HCEC 1CT (cell line): ENCODE measurements around the gene DOK1.

Source experiments
- DNase-seq: peaks from one replicate; pipeline ENCODE4 v3.0.0-alpha.2; 2017

DOK1 gene

DNA sequence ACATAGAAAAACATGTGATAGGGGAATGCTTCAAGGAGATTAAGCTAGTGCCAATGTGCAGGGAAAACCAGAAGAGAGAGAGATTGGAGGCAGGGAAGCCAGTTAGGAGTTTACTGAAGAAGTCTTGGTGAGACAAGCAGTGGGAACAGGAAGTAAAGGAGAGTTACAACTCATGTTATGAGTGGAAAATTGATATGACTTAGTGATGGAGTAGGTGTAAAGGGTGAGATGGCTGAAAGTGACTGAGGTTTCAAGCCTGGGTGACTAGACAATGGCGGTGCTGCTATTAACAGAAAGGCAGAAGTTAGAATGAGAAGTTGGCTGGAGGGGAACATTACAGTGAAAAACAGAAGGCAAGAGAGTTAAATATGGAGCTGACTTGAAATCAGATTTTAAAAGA lies 16.5 kb downstream of the DOK1 start:
- no peak for DNase-seq

DNA sequence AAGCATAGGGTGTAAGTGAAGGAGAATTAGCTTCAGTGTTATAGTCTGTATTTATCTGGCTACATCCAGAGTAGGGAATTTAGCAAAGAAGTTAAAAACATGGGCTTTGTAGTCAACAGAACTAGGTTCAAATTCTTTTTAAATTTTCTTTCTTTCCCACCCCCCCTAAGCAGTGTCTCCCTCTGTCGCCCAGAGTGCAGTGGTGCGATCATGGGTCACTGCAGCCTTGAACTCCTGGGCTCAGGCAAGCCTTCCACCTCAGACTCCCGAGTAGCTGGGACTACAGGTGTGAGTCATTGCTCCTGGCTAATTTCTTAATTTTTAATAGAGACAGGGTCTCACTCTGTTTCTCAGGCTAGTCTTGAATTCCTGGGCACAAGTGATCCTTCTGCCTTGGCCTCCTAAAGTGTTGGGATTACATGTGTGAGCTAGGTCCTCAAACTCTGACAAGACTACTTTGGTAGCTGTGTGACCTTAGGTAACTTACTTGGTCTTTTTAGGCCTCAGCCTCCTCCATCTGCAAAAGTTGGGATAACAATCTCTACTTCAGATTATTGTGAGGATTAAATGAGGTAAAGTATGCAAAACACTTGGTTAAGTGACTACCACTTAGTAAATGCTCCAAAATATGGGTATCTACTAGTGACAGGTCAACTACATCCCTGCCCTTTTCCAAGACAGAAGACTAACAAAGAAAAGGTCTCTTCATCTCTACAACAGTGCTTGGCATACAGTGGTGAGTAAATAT lies 17.8 kb downstream of the DOK1 start:
- DNase-seq = no peak

DNA sequence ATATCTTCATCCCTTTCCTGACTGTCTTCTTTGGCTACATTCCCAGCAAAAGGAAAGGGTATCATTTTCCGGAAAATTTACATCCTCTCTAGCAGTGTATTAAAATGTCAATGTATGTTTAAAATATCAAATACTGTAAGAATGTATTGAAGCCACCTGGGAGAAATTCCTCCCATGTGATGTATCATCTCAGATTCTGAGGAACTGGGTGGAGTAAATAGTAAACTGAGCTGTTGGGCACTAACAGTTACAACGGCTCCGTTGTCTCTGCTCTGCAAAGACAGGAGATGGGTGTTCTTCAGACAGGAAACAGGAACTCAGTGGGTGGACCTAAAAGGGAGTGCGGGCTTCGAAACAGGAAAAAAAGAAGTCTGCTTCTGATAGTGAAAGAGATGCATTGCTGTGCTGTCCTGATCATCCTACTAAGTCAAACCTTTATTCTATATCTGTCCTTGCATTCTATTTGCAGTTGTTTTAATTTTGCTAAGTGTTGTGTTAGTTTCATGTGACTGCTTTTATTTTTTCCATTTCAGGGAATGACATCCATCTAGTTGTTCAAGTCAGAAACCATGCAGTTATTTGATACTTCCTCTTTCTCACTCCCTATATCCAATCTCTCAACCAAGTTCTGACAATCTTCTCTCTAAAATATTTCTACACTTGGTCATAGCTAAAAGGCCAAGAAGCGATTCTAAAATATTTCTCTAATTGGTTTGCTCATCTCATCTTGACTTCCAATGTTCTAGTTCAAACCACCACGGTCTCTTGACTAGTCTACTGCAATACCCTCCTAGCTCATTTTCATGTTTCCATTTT lies 19.4 kb downstream of the DOK1 start:
- DNase-seq = peak; percentile 95

DNA sequence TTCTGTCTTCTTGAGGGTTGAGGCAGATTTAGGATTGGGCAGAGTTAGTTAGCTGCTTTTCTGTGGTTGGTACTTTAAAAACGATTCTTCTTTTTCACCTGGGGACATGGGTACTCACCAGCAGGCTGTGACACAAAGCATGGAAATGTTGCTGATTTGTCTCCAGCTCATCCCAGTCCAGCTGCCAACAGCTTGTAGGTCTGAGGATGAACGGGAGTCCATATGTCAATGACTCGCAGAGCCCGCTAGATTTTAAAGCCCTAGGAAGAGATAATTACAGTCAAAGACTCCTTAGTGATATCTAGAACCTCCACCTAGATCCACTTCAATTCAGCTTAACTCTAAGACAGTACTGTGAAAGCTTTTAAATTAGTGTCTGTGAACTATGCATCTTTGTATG lies 20.8 kb downstream of the DOK1 start:
- DNase-seq = peak; percentile 73

DNA sequence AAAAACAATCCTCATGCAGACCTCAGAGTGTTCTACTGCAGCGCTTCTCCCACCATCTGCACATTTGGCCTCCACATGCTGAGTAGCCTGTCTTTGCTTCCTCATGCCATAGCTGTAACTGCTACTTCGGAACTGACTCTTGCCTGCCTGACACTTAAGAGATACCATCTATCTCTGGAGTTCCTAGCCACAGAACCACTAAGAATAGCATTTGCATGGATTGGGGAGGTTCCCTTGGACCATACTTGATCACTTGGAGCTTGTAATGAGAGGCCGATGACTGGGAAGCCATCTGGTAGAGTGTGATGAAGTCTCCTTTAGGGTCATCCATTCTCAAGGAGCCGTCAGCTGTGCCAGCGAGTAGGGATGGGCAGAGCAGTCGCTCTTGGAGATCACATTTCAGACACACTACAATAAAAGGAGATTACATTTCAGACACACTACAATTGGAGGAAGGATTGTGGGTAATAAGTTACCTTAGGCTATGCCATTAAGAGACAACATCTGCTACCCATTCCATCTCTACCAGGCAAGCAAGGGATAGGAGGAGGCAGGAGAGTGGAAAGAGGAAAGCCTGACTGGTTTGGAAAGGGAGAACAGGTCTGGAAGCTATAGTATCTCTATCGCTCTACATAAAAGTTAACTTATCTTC lies 21.8 kb downstream of the DOK1 start:
- DNase-seq = peak; percentile 93

DNA sequence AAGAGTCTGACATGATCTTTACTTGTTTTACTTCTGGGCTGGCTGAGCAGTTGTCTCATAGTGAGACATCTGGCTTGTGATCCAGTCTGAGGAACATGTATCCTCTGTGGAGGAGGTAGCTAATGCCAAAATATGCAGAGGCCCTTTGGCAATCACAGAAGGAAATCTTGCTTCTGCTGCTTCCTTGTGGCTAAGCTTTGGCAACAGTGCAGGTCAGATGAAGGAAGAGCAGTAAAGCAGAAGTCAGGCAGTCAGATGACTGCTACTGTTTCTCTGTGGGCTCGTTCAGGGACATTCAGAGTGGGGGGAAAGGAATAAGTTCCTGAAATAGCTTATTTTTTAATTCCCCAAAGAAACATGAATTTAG lies 22.3 kb downstream of the DOK1 start:
- DNase-seq = peak; percentile 90

DNA sequence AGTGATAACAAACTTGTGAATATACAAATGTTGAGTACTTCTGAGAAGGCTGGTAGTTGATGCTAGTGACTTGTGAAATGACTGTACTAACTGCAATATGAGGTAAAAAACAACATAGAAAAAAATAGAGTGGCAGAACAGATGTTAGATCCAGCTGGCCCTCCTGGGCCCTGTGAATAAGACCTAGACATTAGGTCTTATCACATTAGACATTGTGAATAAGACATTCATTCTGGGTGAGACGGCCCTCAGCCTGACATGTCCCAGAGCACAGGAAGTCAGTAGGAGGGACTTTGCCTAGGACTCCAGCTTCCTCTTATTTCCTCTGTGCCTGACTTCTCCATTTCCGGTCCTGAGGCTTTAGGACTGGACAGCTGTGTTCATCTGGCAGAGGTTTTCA lies 22.9 kb downstream of the DOK1 start:
- DNase-seq = peak; percentile 88

DNA sequence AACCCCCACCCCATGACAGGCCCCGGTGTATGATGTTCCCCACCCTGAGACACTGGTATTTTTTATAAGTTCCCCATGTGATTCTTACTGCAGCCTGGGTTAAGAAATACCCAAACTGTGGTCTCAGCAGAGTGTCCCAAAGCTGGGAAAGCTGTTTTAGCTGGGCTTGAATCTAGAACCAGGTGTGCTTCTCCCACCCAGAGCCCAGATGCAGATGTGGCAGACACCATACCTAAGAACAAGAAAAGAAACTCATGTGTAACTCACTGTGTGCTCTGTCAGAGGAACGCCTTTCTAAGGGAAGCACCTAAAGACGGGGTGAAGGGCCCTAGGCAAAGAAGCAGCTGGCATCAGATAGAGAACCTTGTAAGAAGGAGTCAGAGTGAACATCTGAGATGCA lies 23.9 kb downstream of the DOK1 start:
- DNase-seq = no peak

DNA sequence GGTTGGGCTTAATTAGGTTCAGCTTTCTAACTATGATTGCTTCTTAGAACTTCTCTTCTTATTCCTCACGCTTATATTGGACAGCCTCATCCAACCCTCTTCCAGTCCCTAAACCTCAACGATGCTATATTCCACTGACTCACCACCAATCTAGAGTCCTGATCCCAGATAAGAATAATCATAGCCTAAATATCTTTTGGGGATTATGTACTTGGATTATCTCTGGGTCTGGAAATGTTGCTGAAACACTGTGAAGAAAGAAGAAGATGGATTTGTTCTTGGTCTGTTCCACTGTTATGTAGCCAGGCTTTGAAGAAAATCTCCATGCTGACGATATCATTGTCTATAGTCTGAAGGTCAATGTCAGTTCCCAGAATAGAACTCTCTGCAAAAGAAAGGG lies 26.9 kb downstream of the DOK1 start:
- DNase-seq = no peak

DNA sequence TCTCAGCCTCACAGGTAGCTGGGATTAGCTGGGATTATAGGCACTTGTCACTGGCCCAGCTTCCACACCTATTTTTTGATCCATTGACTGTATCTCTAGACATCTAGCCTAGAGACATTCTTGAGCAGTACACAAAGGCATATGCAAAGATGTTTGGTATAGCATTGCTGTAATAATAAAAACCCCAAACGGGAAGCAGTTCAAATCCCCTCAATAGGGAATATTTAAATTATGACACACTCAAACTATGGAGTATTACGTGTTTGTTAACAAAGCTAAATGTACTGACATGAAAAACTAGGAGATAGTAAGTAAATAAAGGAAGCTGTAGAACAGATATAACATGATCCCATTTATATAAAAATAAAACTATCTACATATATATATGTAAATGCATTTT lies 27.7 kb downstream of the DOK1 start:
- no peak for DNase-seq

DNA sequence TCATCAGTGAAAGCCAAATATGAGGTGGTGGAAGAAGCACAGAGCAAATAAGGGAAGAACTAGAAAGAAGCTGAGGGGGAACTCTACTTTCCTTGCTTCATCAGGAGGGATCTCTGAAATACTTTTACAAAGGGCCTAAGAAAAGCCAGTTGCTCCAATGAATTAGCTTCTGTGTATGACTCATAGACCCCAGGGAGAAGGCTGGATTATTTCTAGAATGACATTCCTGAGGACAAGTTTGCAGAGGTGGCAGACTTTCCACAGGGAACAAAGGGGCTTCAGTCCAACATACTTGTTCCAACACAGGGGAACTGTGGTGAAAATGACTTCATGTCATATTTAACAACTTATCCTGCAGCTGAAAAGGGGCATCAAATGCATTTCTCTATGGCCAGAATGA lies 29.0 kb downstream of the DOK1 start:
- peak; percentile 68 for DNase-seq

DNA sequence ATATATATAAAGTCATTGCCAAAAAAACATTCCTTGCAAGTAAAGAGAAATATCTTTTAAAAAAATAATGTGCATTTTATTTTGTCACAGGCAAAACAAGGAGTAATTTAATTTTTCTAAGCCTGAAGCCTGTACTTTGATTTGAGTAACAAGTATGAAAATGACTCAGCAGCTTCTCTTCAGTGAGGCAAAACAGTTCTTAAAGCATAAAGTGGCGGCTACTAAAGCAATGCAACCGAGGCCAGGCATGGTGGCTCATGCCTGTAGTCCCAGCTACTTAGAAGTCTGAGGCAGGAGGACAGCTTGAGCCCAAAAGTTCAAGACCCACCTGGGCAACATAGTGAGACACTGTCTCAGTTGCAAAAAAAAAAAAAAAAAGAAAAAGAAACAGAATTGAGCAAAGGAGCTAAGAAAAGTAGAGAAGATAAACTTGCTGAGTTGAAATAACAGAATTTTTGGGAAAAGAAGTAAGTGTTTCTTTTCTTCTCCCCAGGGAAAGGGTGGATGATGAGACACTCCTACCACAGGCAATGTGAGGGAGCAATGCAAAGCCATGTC lies 29.6 kb downstream of the DOK1 start:
- DNase-seq = peak; percentile 60

DNA sequence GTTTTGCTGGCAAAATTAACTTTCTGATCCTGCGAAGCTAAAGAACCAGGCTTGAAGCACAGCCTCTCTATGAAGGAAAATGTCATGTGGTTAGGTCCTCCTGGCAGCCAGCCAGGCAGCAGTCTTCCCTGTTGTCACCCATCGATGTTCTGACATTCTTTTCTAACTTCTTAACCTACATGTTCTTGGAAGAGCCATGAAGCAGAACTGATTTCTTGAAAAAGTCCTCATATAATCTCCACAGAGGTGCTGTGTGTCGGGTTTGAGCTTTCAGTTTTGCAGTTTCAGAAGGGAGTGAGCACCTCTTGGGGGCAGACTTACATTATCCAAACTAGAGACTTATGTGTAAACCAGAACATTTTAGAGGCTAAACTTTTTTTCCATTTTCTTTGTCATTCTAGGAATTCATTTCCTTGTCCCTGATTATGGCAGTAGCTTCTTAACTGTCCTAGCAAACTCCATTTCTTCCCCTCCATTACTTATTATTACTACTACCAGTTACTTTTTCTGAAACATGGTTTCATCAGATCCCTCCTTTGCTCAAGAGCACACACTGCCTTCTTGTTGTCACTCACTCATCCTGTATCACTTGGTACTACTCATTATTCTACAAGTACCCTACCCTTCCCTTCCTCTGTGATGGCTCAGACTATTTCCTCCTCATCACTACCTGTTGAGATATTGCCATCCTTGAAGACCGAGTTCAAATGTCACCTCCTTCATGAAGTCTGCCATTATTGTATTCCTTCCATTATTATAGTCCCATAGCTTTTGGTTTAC lies 31.1 kb downstream of the DOK1 start:
- no peak for DNase-seq

DNA sequence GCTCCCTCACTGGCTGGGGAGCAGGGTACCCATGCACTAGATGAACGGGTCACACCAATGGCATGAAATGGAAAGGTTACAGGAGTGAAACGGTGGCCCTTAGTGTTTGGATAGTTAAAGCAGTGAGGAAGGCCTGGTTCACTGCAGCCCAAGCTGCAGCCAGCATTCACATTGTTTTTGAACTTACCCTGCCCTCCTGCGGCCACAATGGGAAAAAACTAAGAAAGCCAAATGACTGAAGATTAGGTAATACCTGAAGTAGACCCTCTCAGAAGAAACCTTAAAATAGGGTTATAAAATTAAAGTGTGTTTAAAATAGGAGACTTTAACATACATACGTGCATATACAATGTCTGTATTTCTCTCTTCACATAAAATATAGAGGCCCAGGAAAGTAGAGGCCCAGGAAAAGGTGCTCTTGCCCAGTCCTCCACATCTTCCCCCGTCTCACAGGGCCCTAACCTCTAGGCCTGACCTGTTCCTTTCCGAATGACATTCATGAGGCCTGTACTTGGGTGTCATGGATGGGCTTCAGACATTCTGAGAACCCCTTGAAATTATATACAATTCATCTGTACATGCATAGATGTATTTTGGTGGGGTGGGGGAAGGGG lies 33.3 kb downstream of the DOK1 start:
- DNase-seq = peak; percentile 78

DNA sequence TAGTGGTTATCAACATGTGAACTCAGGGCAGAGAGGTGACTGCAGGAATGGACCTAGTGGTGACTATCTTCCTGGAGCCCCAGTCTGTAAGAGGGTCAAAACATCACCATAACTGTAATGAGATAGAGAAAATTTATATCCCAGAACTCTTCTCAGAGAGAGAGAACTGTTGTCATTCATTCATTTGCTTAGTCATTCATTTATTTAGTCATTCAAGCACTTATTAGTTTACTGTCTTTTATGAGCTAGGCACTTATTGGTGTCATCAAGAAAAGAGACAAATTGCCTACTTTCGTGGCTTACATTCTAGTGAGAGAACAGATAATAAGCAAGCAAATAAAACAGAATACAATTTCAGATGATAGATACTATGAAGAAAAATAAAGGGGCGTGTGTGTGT lies 34.1 kb downstream of the DOK1 start:
- no peak for DNase-seq

DNA sequence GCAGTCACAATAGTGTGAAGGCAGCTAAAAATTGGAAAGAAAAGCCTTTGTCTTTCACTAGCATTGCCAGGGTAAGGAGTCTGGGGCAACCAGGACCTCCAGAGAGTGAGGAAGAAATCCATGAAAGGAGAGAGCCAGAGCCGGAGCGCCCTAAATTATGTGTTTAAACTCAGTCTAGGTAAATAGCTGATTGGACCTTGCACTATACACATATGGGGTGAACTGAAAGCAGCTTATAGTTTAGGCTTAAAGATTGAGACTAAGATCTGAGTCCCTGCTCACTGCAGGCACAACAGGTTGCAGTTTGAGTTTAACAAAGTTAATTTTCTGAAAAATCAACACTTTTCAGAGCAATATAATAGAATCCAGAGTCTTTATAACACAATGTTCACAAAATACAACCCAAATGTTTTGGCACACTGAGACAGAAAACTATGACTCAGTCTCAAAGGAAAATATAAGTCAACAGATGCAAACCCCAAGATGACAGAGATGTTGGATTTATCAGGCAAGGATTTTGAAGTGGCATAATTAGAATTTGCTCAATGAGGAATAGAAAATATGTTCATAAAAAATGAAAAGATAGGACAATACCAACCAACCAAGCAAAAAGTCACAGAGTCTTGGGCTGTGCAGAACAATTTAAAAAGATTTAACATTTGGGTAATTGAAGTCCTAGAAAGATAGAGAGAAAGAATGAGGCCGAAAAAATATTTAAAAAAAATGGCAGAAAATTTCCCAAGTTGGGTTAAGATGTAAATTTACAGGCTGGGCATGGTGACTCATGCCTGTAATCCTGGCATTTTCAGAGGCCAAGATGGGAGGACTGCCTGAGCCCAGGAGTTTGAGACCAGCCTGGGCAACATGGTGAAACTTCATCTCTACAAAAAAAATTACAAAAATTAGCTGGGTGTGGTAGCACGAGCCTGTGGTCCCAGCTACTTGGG lies 39.6 kb downstream of the DOK1 start:
- DNase-seq = peak; percentile 37

DNA sequence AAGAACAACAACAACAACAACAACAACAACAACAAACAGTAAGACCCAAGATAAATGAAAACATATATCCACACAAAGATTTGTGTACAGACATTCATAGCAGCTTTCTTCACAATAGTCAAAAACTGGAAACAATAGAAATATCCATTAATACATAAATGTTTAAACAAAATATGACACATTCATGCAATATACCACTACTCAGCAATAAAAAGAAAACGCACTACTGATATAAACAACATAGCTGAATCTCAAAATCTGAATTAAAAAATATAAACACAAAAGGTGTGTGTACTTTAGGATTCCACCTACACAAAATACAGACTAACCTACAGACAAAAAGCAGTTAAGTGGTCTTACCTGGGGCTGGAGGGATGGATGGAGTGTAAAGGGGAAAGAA lies 42.1 kb downstream of the DOK1 start:
- no peak for DNase-seq

DNA sequence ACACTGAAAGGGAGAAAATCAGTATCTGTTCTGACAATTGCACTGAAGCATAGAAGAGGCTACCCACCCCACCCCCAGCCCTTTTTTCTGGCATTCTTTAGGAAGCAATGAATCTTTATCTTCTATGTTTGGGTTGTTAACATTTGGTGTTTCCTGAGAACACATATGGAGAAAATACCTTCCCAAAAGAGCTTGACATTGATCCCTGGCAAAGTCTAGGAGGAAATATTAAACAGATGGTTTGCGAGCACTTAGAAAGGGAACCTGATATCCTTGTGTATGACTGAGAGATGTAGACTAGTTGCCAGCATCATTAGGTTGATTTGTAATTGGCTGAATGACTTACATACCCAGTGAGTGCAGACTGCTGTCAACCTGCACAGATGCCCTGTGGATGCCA lies 42.9 kb downstream of the DOK1 start:
- no peak for DNase-seq

DNA sequence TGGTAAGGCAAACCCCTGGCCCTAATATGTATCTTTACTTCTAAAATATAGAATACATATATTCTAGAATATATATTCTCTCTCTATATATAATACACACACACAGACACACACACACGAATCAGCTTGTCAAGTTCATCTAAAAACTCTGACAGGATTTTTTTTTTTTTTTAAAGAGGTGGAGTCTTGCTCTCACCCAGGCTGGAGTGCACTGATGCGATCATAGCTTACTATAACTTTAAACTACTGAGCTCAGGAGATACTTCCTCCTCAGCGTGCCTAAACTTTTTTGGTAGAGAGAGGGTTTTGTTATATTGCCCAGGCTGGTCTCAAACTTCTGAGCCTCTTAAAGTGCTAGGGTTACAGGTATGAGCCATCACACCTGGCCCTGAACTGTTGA lies 45.2 kb downstream of the DOK1 start:
- DNase-seq = no peak

DNA sequence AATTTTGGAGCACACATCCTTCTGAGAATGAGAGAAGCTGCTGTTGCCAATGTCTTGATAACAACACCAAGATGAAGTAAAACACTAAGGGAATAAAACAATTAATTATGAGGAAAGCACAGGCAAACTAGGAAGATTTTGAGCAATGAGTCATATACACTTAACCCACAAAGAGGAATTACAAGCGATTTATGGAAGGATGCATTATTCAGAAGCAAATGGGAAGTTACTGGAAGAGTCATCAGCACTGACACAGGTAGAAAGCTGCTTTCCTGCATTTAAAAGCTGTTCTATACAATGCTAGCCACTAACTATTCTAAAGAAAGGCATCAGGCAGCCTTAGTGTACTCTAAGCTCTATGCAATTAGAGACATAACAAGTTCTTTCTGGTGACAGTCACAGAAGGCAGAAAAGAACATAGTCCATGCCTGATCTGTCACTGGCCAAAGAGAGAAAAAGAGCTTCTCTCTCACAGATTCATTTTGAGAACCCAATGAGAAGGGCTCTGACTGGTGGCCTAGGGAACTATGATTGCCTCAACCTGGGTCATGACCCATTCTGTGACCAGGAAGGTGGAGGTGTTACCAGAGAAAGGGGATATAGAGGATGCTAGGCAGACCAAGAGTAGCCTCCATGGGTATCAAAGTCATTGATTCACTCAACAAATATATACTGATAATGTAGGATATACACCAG lies 48.2 kb downstream of the DOK1 start:
- peak; percentile 73 for DNase-seq
